ENCODE measurements around the gene RIPK1.
"Not testable (repeated sequence)": the region's sequence is repeated elsewhere in the genome, so short reads cannot be mapped to it uniquely, and the experiment has no call there.

Gene RIPK1

GRCh38 chr6:3068329-3069214 is at the start of gene RIPK1:
Gene RIPK1, plus strand, starts transcription at chr6:3068494. Its CDS starts 8,330 bp downstream, at chr6:3076824.
- peak; percentile 95 for DNase-seq

GRCh38 chr6:3019065-3019464 is 49.2 kb upstream of the RIPK1 start:
- DNase-seq, result no peak

GRCh38 chr6:3019749-3020320 is 48.5 kb upstream of the RIPK1 start:
- no peak for DNase-seq

GRCh38 chr6:3020976-3021598 is 47.2 kb upstream of the RIPK1 start:
- not testable (repeated sequence) for DNase-seq

- peak; percentile 51 to 57 for DNase-seq
Measured at GRCh38 chr6:3022765-3023662, 45.3 kb upstream of the RIPK1 start.

GRCh38 chr6:3023663-3024483 is 44.4 kb upstream of the RIPK1 start:
- peak; percentile 91 to 94 for DNase-seq

GRCh38 chr6:3026791-3027626 is 41.3 kb upstream of the RIPK1 start:
- peak; percentile 23 to 36 for DNase-seq

- not testable (repeated sequence) for DNase-seq
Measured at GRCh38 chr6:3028156-3028555, 40.1 kb upstream of the RIPK1 start.

- no peak for DNase-seq
Measured at GRCh38 chr6:3031857-3032640, 36.2 kb upstream of the RIPK1 start.

- DNase-seq, result no peak
Measured at GRCh38 chr6:3032986-3033385, 35.3 kb upstream of the RIPK1 start.

- DNase-seq, result no peak
Measured at GRCh38 chr6:3033652-3034051, 34.6 kb upstream of the RIPK1 start.

- DNase-seq, result no peak
Measured at GRCh38 chr6:3035397-3035796, 32.9 kb upstream of the RIPK1 start.

- no peak for DNase-seq
Measured at GRCh38 chr6:3036861-3037637, 31.2 kb upstream of the RIPK1 start.

GRCh38 chr6:3037638-3038365 is 30.5 kb upstream of the RIPK1 start:
- DNase-seq, result no peak

- DNase-seq, result no peak
Measured at GRCh38 chr6:3039384-3039783, 28.9 kb upstream of the RIPK1 start.

- DNase-seq, result no peak
Measured at GRCh38 chr6:3041147-3041546, 27.1 kb upstream of the RIPK1 start.

GRCh38 chr6:3041606-3042005 is 26.7 kb upstream of the RIPK1 start:
- no peak for DNase-seq

GRCh38 chr6:3045369-3045768 is 22.9 kb upstream of the RIPK1 start:
- no peak for DNase-seq

- DNase-seq, result no peak
Measured at GRCh38 chr6:3045777-3046176, 22.5 kb upstream of the RIPK1 start.

Data from activated CD4-positive, alpha-beta T cell treated with anti-CD3 and anti-CD28 coated beads, Interleukin-2, amount 50 U/mL, for 48 hours (primary cell).